Inferior parietal cortex (tissue), 1 donor: Measurements from ENCODE around the gene SIN3B.

ENCODE experiments used
- DNase-seq: peaks from one replicate; pipeline ENCODE4 v3.0.0-alpha.2; 2016; ENCODE audit errors: extremely low spot score

The SIN3B gene

DNA sequence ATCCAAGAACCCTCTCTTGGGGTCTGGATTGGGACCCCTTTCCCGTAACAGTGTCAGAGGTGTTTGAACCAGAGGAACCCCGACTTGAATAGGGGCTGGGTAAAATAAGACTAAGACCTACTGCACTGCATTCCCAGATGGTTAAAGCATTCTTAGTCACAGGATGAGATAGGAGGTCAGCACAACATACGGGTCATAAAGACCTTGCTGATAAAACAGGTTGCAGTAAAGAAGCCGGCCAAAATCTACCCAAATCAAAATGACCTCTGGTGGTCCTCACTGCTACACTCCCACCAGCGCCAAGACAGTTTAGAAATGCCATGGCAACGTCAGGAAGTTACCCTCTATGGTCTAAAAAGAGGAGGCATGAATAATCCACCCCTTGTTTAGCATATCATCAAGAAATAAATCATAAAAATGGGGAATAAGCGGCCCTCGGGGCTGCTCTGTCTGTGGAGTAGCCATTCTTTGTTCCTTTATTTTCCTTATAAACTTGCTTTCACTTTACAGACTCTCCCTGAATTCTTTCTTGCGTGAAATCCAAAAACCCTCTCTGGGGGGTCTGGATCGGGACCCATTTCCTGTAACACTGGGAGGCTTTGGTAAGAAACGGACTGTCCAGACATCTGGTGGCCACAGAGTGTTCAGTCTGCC lies 4.4 kb upstream of the SIN3B start:
- no peak for DNase-seq

DNA sequence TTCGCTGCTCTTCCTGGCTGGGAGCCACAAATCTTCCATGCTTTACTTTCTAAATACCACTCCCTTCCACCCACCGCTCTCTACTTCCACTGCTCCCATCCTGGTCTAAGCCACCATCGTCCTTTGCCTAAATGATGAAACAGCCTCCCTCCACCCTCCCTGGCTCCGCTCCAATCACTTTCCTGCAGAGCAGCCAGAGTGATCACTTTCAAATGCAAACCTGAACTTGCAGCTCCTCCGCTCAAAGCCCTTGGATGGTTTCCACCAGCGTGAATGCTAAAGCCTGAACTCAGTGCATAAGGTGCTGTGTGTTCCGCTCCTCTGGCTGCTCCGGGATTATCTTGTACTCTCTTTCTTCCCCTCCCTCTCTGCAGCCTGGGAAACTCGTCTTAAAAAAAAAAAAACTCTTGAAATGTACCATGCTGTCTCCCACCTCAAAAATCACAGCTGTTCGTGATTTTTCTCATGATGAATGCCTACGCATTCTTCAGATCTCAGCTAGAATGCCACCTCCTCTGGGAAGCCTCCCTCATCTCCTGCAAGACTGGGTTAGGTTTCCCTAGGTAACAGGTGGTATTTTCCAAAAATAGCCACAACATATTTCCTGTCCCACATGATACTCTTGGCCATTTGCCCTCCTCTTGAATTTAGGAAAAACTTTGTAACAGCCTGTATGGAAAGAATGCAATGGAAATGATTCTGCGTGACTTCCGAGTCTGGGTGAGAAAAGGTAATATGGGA lies 3.7 kb upstream of the SIN3B start:
- no peak for DNase-seq

DNA sequence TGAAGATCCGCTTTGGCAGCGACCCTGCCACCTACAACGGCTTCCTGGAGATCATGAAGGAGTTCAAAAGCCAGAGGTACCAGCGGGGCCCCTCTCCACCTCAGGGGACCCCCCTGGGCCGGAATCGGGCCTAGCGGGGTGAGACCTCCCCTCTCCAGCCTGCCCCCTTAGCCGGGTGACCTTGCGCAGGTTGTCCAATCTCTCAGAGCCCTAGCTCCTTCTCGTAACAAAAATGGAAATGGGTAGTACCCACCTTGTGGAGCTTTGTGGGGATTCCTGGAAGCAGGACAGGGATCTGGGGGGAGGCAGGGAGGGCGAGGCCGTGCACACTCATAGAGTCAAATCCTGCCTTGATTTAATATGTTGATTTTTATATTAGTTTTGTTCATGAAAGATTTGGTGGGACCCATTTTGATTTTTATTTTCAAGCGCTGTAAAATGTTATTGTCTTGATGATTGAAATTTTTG lies 658 bp downstream of the SIN3B start:
- DNase-seq = no peak

DNA sequence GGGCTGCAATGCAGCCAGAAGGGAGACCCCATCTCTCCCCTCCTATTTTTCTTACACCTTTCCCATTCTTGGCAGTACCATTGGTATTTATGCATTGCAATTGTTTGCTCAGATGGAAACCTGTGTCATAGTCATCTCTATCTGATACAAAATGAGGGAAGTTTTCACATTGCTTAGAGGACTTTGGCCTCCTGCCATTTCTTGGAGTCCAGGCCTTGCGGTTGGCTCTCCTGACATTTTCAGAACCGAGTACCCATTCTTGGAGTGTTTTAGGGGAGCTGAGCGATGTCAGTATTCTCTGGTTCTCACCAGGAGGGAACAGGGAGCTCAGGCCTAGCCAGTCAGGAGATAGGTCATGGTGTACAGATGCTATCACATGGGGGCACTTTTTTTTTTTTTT lies 1.5 kb downstream of the SIN3B start:
- DNase-seq = no peak

- no peak for DNase-seq
These were observed 2.3 kb downstream of the SIN3B start for GRCh38 chr19:16831531-16831930.

DNA sequence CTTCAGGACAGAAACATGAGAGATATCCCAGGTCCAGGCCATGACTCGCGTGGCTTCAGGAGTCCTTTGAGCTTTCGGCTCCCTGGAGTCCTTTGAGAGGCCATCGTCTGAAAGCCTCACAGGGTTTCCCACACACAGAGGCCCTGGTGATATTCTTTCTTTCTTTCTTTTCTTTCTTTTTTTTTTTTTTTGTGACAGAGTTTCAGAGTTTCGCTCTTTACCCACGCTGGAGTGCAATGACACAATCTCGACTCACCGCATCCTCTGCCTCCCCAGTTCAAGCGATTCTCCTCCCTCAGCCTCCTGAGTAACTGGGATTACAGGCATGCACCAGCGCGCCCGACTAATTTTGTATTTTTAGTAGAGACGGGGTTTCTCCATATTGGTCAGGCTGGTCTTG lies 5.5 kb downstream of the SIN3B start:
- no peak for DNase-seq

DNA sequence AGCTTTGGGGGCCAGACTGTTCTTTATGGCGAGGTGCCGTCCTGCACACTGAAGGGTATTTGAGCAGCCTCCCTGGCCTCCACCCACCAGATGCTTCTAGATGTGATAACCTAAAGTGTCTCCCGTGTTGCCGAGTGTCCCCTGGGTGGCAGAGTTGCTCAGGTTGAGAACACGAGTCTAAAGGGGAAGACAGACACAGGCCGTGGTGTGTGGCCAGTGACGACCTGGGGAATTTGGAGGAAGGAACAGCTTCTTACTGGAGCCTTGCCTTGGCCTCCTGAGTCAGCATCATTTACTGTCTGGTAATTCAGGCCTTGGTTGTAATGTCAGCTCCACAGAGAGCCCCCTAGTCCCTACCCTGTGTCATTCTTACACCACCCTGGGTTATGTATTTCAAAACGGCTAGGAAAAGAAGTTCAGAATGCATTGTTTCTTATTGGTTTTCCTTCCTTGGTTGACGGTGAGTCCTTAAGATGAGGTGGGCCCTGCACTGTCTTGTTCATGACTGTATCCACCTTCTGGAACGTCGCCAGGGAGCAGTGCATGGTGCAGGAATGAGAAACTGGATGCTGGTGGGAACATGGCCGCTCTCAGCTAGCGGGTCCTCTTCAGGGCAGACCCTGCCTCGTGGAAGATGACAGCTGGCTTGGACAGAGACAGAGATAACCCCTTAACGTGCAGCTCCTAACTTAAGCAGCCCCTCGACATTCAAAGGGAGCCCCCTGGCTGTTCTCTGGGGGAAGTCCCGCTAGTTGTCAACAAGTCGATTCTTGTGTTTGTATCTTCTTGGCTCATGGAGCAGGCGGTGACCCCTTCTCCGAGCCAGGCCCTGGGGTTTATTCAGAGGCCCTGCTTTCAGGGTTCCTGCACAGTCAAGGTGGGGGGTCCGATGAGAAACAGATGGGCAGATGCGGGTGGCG lies 7.2 kb downstream of the SIN3B start:
- no peak for DNase-seq

GRCh38 chr19:16837035-16837362 lies 7.8 kb downstream of the SIN3B start:
- no peak for DNase-seq

GRCh38 chr19:16841391-16841926 lies 12.3 kb downstream of the SIN3B start:
- no peak for DNase-seq

- DNase-seq = no peak
These were observed 17.7 kb downstream of the SIN3B start for GRCh38 chr19:16846901-16847300.

GRCh38 chr19:16847430-16847829 lies 18.2 kb downstream of the SIN3B start:
- no peak for DNase-seq

DNA sequence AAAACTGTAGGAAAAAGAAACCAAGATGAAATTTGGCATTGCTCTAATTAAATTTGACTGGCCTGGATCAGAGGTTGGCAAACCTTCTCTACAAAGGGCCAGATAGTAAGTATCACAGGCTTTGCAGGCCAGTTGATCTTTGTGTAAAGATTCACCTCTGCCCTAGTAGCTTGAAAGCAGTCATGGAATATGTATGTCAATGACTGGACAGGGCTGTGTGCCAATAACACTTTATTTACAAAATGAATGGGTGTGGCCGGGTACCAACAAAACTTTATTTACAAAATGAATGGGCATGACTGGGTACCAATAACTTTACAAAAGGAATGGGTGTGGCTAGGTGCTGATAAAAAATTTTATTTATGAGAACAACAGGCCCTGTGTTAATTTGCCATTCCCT lies 20.0 kb downstream of the SIN3B start:
- DNase-seq = no peak

DNA sequence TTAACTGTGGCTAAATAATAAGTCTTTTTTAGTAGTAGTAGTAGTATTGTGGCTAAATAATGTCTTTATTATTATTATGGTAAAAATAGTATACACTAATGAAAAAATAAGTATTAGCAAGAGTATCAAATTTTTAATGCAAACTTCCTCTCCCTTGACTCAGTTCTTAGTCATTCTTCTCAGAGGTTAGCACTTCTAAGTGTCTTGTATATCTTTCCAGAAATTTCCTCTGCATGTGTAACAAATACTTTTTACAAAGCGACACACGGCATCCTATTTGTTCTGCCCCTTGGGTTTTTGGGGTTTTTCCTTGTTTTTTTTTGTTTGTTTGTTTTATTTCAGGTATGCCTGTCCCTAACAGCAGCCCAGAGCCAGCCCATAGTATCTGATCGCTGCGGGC lies 20.9 kb downstream of the SIN3B start:
- no peak for DNase-seq

DNA sequence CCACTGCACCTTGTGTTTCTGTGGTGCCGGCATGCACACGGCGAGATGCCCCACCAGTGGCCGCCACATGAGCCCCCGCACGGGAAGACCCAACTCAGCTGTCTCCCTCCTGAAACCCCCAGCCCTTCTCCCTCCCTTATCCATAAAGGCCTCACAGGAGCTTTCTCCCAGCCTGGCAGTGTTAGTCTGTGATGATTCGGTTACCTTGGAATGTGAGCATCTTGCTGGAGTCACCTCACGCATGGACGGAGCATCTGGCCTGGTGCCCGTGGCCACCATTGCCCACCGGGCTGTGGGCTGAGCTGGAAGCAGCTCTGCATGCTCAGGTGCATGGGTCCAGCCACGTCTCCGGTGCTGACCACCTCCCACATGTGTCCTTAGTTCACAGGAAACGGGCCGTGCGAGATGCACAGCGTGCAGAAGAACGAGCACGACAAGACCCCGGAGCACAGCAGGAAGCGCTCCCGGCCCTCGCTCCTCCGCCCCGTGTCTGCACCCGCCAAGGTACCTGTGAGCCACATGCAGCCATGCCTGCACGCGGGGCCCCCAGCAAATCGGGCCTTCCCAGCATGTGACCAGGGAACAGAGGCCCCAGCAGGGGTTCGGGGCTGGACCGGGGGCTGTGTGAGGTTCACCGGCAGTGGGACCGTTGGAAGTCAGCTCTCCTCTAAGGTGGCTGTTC lies 22.0 kb downstream of the SIN3B start:
- no peak for DNase-seq

DNA sequence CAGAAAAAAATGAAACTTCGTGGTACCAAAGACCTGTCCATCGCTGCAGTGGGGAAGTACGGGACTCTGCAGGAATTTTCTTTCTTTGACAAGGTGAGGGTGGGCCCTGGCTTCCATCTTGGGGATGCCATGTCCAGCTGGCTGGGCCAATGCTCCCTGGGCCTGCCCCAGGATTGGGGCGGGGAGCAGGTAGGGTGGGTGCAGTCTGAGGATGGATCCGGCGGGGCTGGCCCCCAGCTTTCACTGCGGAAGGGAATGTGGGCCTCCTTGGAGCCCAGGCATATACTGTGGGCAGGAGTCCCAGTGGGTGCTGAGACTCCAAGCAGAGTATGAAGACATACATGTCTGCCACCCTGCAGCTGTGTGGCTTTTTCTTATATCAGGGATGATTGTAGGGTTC lies 23.9 kb downstream of the SIN3B start:
- no peak for DNase-seq

DNA sequence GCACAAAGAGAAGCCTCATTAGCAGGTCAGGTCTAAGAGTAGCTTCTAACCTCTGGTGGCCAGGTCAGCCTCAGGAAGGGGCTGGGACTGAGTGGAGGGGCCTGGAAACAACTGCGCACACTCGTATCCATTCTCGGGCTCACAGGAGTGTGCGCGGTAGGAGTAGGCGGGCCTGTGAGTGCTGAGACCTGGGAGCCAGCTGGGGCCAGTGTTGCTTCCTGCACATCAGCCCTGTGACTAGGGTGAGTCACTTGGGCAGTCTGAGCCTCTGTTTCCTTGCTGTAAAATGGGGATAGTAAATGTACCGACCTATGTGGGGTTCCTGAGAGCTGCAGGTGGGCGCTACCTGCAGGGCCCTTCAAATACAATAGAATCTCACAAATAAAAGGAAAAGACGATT lies 26.9 kb downstream of the SIN3B start:
- no peak for DNase-seq

GRCh38 chr19:16859626-16860025 lies 30.4 kb downstream of the SIN3B start:
- no peak for DNase-seq

GRCh38 chr19:16860118-16860517 lies 30.9 kb downstream of the SIN3B start:
- no peak for DNase-seq

DNA sequence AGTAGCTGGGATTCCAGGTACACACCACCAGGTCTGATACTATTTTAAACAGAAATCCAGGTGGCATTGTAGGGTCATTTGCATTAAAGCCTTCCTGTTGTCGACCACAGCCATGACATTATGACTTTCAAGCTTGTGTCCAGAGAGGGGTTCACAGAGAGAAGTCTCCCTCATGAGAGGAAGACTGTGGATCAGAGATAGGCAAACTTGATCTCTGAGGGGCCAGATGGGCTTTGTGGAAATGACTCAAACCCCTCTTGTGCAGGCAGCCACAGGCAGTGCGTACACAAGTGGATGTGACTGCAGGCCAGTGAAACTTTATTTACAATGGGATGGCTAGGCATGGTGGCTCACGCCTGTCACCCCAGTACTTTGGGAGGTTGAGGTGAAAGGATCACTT lies 31.8 kb downstream of the SIN3B start:
- DNase-seq = no peak

DNA sequence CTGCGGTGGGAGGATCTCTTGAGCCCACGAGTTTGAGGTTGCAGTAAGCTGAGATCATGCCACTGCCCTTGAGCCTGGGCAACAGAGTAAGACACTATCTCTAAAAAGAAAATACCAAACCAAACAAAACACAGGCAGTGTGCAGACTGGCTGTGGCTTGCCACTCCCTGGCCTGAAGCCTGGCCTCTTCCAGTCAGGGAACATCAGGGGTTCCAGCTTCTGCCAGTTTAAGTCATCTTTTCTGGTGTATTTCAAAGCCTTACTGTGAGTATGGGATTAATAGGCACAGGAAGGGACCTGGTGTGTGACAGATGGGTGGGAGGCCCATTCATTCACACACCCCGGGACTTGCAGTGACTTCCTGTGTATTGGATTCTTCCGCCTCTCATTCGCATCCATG lies 32.6 kb downstream of the SIN3B start:
- DNase-seq = no peak

GRCh38 chr19:16862826-16863415 lies 33.7 kb downstream of the SIN3B start:
- DNase-seq = no peak
